ENCODE measurements around the gene IFT22. TPM values are rescaled to one million over a fixed set of nuclear protein-coding genes. Genes with fewer than 3 reads are reported as not detected.

IFT22 gene
- total RNA-seq, 1 experiment from 2014 or later: 21.3 TPM

GRCh38 chr7:101302641-101303101, 18.9 kb downstream of the IFT22 start:
- Histone ChIP-seq H3K9me3 (ENCODE audit: control insufficient read depth, low read depth, low read length) (no peaks in the 10 kb centered on the region), H2BK15ac (ENCODE audit: low read depth, low read length) (no peak overlapping the region), H3K23me2 (ENCODE audit: insufficient read length, low read depth, low read length, poor library complexity, severe bottlenecking) (peaks cover 6% of the 10 kb centered on the region), H3K9ac (ENCODE audit: extremely low read depth, insufficient read length, low read length) (no peak overlapping the region), H3K79me2 (ENCODE audit: insufficient read depth, low read length) (peaks cover 10% of the 10 kb centered on the region; the same call in 1 of the 2 replicates), H3K18ac (ENCODE audit: insufficient read length, low read depth, low read length) (no peak overlapping the region), H2BK120ac (ENCODE audit: low read depth, low read length, poor library complexity, severe bottlenecking) (no peak overlapping the region), H3K4ac (ENCODE audit: low read depth, low read length) (no peak overlapping the region), H4K8ac (replicated peaks; ENCODE audit: insufficient read length, low read depth, low read length) (no peak overlapping the region), H2BK20ac (ENCODE audit: low read depth, low read length, poor library complexity, severe bottlenecking) (no peak overlapping the region), H2BK12ac (ENCODE audit: insufficient read length, low read depth, low read length) (no peak overlapping the region), H3K4me1 (ENCODE audit: insufficient read depth, low read length) (peaks cover 4% of the 10 kb centered on the region; the same call in 1 of the 2 replicates), H3K4me2 (ENCODE audit: insufficient read depth, insufficient read length, low read length) (peak overlapping the region; percentile 76), H3K27ac (ENCODE audit: insufficient read length, low read depth, low read length) (no peak overlapping the region), H3K79me1 (ENCODE audit: insufficient read depth, low read depth, low read length, poor library complexity, severe bottlenecking) (no peaks in the 10 kb centered on the region), H2BK5ac (ENCODE audit: insufficient read length, low read length) (no peak overlapping the region), H3K56ac (ENCODE audit: insufficient read length, low read depth, low read length) (no peak overlapping the region), H3T11ph (ENCODE audit: low read length) (no peak overlapping the region), H2AK5ac (ENCODE audit: insufficient read length, low read length) (no peak overlapping the region), H3K14ac (ENCODE audit: insufficient read depth, low read length) (peak overlapping the region; percentile 82), H4K5ac (ENCODE audit: insufficient read length, low read depth, low read length) (no peak overlapping the region), H4K91ac (ENCODE audit: insufficient read length, low read depth, low read length) (no peak overlapping the region), H2AFZ (ENCODE audit: low read length) (no peak overlapping the region), H3K23ac (ENCODE audit: insufficient read length, low read depth, low read length) (no peak overlapping the region), H3K27me3 (ENCODE audit: insufficient read depth, low read length) (no peaks in the 10 kb centered on the region), H4K20me1 (ENCODE audit: control insufficient read depth, insufficient read depth, insufficient read length) (no peaks in the 10 kb centered on the region)
- peak overlapping the region in 1 of 2 experiments; percentile 78; a peak in 2 of 5 replicates for H3K4me3 Mint-ChIP-seq
- no peaks in the 10 kb centered on the region for H3K27me3 Mint-ChIP-seq (ENCODE audit: low read depth)
- peaks cover 20 to 25% of the 10 kb centered on the region in 2 experiments for H3K4me1 Mint-ChIP-seq
- 0 out of 7 replicates have a peak overlapping the region, but pooled peaks of 1 of the 3 experiments have one; percentile 70 for H3K27ac Mint-ChIP-seq
- no peaks in the 10 kb centered on the region; a peak in 3 of 5 replicates for H3K9me3 Mint-ChIP-seq
- H3K36me3 Mint-ChIP-seq (ENCODE audit: insufficient read depth in 1 of 3, low read depth in 3 of 3): peaks cover 29 to 58% (median 34%) of the 10 kb centered on the region in 3 experiments
- no CpG with 5 or more reads among the region's 37 CpGs for WGBS (ENCODE audit: extremely low coverage, insufficient read length, low lambda C conversion rate)
- TF ChIP-seq CTCF (conservative IDR thresholded peaks at IDR 0.05): no peak
- DNase-seq: peak; percentile 89

All from H9 (cell line).